GM21723 (cell line): ENCODE results near the gene PROX2.

ENCODE experiments used
- ATAC-seq: cut with Tn5 transposase; IDR thresholded peaks from one replicate; pipeline ENCODE4 v1.9.1; 2021; ENCODE audit warnings: mild to moderate bottlenecking, moderate library complexity; ENCODE audit not compliant: unreplicated experiment

PROX2 gene

GRCh38 chr14:74846968-74847665 lies 28.8 kb downstream of the PROX2 start:
- no peak for ATAC-seq

GRCh38 chr14:74846168-74846567 lies 29.8 kb downstream of the PROX2 start:
- ATAC-seq = no peak

- no peak for ATAC-seq
Measured at GRCh38 chr14:74843653-74844052, 32.3 kb downstream of the PROX2 start.

- ATAC-seq = peak; percentile 83
Measured at GRCh38 chr14:74841230-74842207, 34.4 kb downstream of the PROX2 start.

- ATAC-seq = peak; percentile 50
Measured at GRCh38 chr14:74840603-74841030, 35.3 kb downstream of the PROX2 start.

GRCh38 chr14:74838166-74838565 lies 37.8 kb downstream of the PROX2 start:
- ATAC-seq = no peak

GRCh38 chr14:74836251-74836960 lies 39.5 kb downstream of the PROX2 start:
- no peak for ATAC-seq

GRCh38 chr14:74835645-74836250 lies 40.2 kb downstream of the PROX2 start:
- peak; percentile 41 for ATAC-seq

GRCh38 chr14:74834692-74835392 lies 41.1 kb downstream of the PROX2 start:
- no peak for ATAC-seq

GRCh38 chr14:74832849-74833248 lies 43.1 kb downstream of the PROX2 start:
- no peak for ATAC-seq

GRCh38 chr14:74829251-74829650 lies 46.7 kb downstream of the PROX2 start:
- no peak for ATAC-seq

GRCh38 chr14:74826574-74826973 lies 49.4 kb downstream of the PROX2 start:
- ATAC-seq = no peak
